HCT116 (cell line): Measurements from ENCODE around the gene TFCP2. TPM values are rescaled to one million over a fixed set of nuclear protein-coding genes. Genes with fewer than 3 reads are reported as not detected.

Experiments
- ATAC-seq: fragments of 200-7000 bp; cut with Tn5 transposase; 2 replicates; pipeline ENCODE4 v1.9.1; 2020; ENCODE audit warnings: mild to moderate bottlenecking, moderate library complexity
- BruUV-seq: library from RNA; stranded (reverse); fragments of 400-500 nt; replicated peaks from 2 replicates; lab custom pipeline; 2021; lab: Mats Ljungman, UMichigan
- CTCF ChIA-PET: fragments of 300-600 bp; sonication (Branson Sonifier 250); formaldehyde crosslinking; loops from one replicate; lab custom pipeline; 2021; ENCODE audit warnings: antibody characterized with exemption; lab: Charles Lee
- POLR2A ChIA-PET: fragments of 300-600, 350-600 bp; sonication (Branson Sonifier 250); formaldehyde crosslinking; loops from one replicate; lab custom pipeline; 2021; ENCODE audit warnings: antibody characterized with exemption; lab: Charles Lee
- RAD21 ChIA-PET, 2 experiments: fragments of 300-600 bp; sonication (Branson Sonifier 250); formaldehyde crosslinking; loops; one replicate each; lab custom pipeline; 2023; ENCODE audit warnings: low total read pairs in 2 of 2; ENCODE audit not compliant: uncharacterized antibody in 2 of 2, unreplicated experiment in 2 of 2, low non-redundant PET in 1 of 2; lab: Charles Lee
- DNase-seq: peaks from one replicate; pipeline ENCODE4 v3.0.0-alpha.2; 2010; ENCODE audit warnings: low read depth, low spot score
- H2AFZ ChIP-seq: fragments of 200-600 bp; shearing (Covaris generic), sonication (generic); 2 replicates; pipeline ENCODE4 v1.6.1; 2017; ENCODE audit warnings: low read depth, mixed run types, mixed read lengths, antibody characterized with exemption, low read length; ENCODE audit not compliant: poor library complexity, severe bottlenecking
- H3K27ac ChIP-seq: 2 replicates; pipeline ENCODE4 v1.5.1; 2012; ENCODE audit warnings: low read depth, low read length
- H3K27me3 ChIP-seq: fragments of 200-600 bp; sonication (generic); 2 replicates; pipeline ENCODE4 v1.6.1; 2016; ENCODE audit warnings: mixed run types, low read length, mixed read lengths; ENCODE audit not compliant: insufficient read depth
- H3K36me3 ChIP-seq, 2 experiments: fragments of 200-500 bp in 1 of 2; fragments of 200-600 bp in 1 of 2; sonication (Bioruptor generic) in 1 of 2; sonication (generic) in 1 of 2; 2 replicates each; pipeline versions ENCODE4 v1.5.1 to v1.6.1; 2014 to 2016; ENCODE audit warnings: low read length in 2 of 2, inconsistent platforms in 1 of 2, mixed read lengths in 1 of 2, mixed run types in 1 of 2; ENCODE audit not compliant: insufficient read depth in 2 of 2, control insufficient read depth in 1 of 2
- H3K4me1 ChIP-seq, 2 experiments: fragments of 200-600 bp in 1 of 2; sonication (generic) in 1 of 2; 2 replicates each; pipeline versions ENCODE4 v1.5.1 to v1.6.1; 2012 to 2017; ENCODE audit warnings: low read length in 2 of 2, inconsistent platforms in 1 of 2, mild to moderate bottlenecking in 1 of 2, mixed read lengths in 1 of 2, mixed run types in 1 of 2, moderate library complexity in 1 of 2; ENCODE audit not compliant: insufficient read depth in 2 of 2, control insufficient read depth in 1 of 2
- H3K4me2 ChIP-seq: fragments of 200-600 bp; sonication (generic); 2 replicates; pipeline ENCODE4 v1.6.1; 2017; ENCODE audit warnings: mixed run types, low read length, mixed read lengths
- H3K4me3 ChIP-seq, 2 experiments: fragments of 200-600 bp in 1 of 2; sonication (generic) in 1 of 2; replicated peaks in 1 of 2; 2 replicates each; pipeline ENCODE4 v1.5.1; 2011 to 2016; ENCODE audit warnings: low read length in 2 of 2, control low read depth in 1 of 2, low read depth in 1 of 2, mild to moderate bottlenecking in 1 of 2, mixed read lengths in 1 of 2, mixed run types in 1 of 2
- H3K79me2 ChIP-seq: fragments of 200-600 bp; sonication (generic); 2 replicates; pipeline ENCODE4 v1.6.1; 2017; ENCODE audit warnings: mild to moderate bottlenecking, mixed run types, low read length, moderate library complexity, mixed read lengths; ENCODE audit not compliant: insufficient read depth
- H3K9ac ChIP-seq: fragments of 200-600 bp; sonication (generic); 2 replicates; pipeline ENCODE4 v1.6.1; 2016; ENCODE audit warnings: low read length, mixed read lengths
- H3K9me2 ChIP-seq: fragments of 200-600 bp; sonication (generic), shearing (Covaris generic); 2 replicates; pipeline ENCODE4 v1.6.1; 2017; ENCODE audit warnings: mixed run types, mild to moderate bottlenecking, moderate library complexity; ENCODE audit not compliant: insufficient read depth
- H3K9me3 ChIP-seq, 2 experiments: fragments of 200-500 bp in 1 of 2; fragments of 200-600 bp in 1 of 2; sonication (Bioruptor generic) in 1 of 2; sonication (generic) in 1 of 2; 2 replicates each; pipeline ENCODE4 v1.6.1; 2014 to 2017; ENCODE audit warnings: low read length in 2 of 2, mixed read lengths in 2 of 2, inconsistent platforms in 1 of 2, low read depth in 1 of 2, mild to moderate bottlenecking in 1 of 2, mixed run types in 1 of 2, moderate library complexity in 1 of 2; ENCODE audit not compliant: control insufficient read depth in 1 of 2, insufficient read depth in 1 of 2
- H4K20me1 ChIP-seq: fragments of 200-600 bp; sonication (generic), shearing (Covaris generic); 2 replicates; pipeline ENCODE4 v1.6.1; 2017; ENCODE audit warnings: mixed run types, mild to moderate bottlenecking, moderate library complexity; ENCODE audit not compliant: insufficient read depth
- CBX3 ChIP-seq: IDR thresholded peaks from 2 replicates; pipeline ENCODE4 v1.6.1; 2012; ENCODE audit warnings: low read depth
- EGR1 ChIP-seq: IDR thresholded peaks from 2 replicates; pipeline ENCODE4 v1.6.1; 2012; ENCODE audit warnings: low read depth
- ELF1 ChIP-seq: IDR thresholded peaks from 2 replicates; pipeline ENCODE4 v1.6.1; 2012; ENCODE audit warnings: low read depth, borderline replicate concordance
- EZH2 ChIP-seq: fragments of 200-600 bp; sonication (generic); IDR thresholded peaks from 2 replicates; pipeline ENCODE4 v1.6.1; 2017; ENCODE audit warnings: antibody characterized with exemption, mixed run types
- EZH2phosphoT487 ChIP-seq: fragments of 200-600 bp; IDR thresholded peaks from 2 replicates; pipeline ENCODE4 v1.6.1; 2018; ENCODE audit warnings: antibody characterized with exemption, borderline replicate concordance
- FOSL1 ChIP-seq: IDR thresholded peaks from 2 replicates; pipeline ENCODE4 v1.6.1; 2012; ENCODE audit warnings: low read depth
- JUND ChIP-seq: IDR thresholded peaks from 2 replicates; pipeline ENCODE4 v1.6.1; 2012
- SIN3A ChIP-seq: IDR thresholded peaks from 2 replicates; pipeline ENCODE4 v1.6.1; 2012; ENCODE audit warnings: low read depth
- SP1 ChIP-seq: IDR thresholded peaks from 2 replicates; pipeline ENCODE4 v1.6.1; 2012; ENCODE audit warnings: low read depth
- SRF ChIP-seq: IDR thresholded peaks from 2 replicates; pipeline ENCODE4 v1.6.1; 2012; ENCODE audit warnings: low read depth
- TCF7L2 ChIP-seq: IDR thresholded peaks from 2 replicates; pipeline ENCODE4 v1.7.0; 2011; ENCODE audit warnings: borderline replicate concordance, inconsistent platforms; ENCODE audit not compliant: insufficient read depth, insufficient read length; ENCODE audit errors: extremely low read depth
- ZFX ChIP-seq: fragments of 450-650 bp; IDR thresholded peaks from 2 replicates; pipeline ENCODE4 v1.6.1; 2017
- intact Hi-C: fragments of 100-400 bp; cut with micrococcal nuclease; formaldehyde crosslinking; loops from 2 replicates; pipeline ENCODE4 v1.10.0; 2022
- total RNA-seq: library from RNA; stranded (reverse); gene quantifications from one replicate; pipeline ENCODE4 v1.2.1, GENCODE V29; 2021; ENCODE audit not compliant: unreplicated experiment
- TF ChIP-seq, protein P1 (sequence below), 3 experiments: fragments of 200-600 bp in 1 of 3; sonication (generic) in 1 of 3; IDR thresholded peaks in 2 of 3; conservative IDR thresholded peaks in 1 of 3; 2 replicates each; pipeline ENCODE4 v1.5.1; 2012 to 2017; ENCODE audit warnings: low read depth in 2 of 3, low read length in 2 of 3, antibody characterized with exemption in 1 of 3, borderline replicate concordance in 1 of 3, control low read depth in 1 of 3, mild to moderate bottlenecking in 1 of 3, mixed read lengths in 1 of 3, mixed run types in 1 of 3, moderate library complexity in 1 of 3; ENCODE audit not compliant: insufficient read depth in 1 of 3
- TF ChIP-seq, protein P2 (sequence below): IDR thresholded peaks from 2 replicates; pipeline ENCODE4 v1.6.1; 2011; ENCODE audit warnings: mild to moderate bottlenecking, low read length, moderate library complexity; ENCODE audit not compliant: insufficient replicate concordance; ENCODE audit errors: extremely low read depth
- TF ChIP-seq, protein P3 (sequence below): IDR thresholded peaks from 2 replicates; pipeline ENCODE4 v1.6.1; 2012

The TFCP2 gene
- total RNA-seq, 1 experiment from 2014 or later = 31.6 TPM

DNA sequence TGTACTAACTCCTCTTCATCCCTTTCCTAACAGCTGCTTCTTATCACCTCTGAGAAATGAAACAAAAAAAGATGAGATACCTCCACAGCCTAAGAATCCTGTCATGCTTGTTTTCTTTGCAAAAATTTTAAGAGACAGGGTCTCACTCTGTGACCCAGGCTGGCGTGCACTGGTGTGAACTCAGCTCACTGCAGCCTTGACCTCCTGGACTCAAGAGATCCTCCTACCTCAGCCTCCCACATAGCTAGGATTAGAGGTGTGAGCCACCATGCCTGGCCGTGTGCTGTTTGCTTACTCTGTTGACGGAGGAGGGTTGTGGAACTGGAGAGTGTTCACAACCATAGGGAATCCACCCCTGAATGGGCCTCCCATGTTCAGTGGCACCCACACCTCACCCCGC, 105.7 kb downstream of the TFCP2 start:
- H4K20me1 ChIP-seq = no peaks in the 10 kb centered on the region
- H3K4me3 ChIP-seq = no peak overlapping the region
- H3K9me3 ChIP-seq = no peaks in the 10 kb centered on the region
- H3K79me2 ChIP-seq = no peaks in the 10 kb centered on the region
- DNase-seq = no peak
- ChIA-PET POLR2A (interaction anchor here (0.5 kb wide), 1 partner anchor 637 kb away, joined by 3 read pairs; no protein-coding TSS in a partner anchor), RAD21 (no interaction called here), CTCF (no interaction called here)
- no peak overlapping the region for H2AFZ ChIP-seq
- ATAC-seq = no peak
- H3K27ac ChIP-seq = no peak overlapping the region
- H3K27me3 ChIP-seq = no peaks in the 10 kb centered on the region
- intact Hi-C loops = no loop called here
- no TSS peak for BruUV-seq
- no peak overlapping the region for H3K9ac ChIP-seq
- TF ChIP-seq CBX3 (no peak), SP1 (no peak), FOSL1 (no peak), ZFX (no peak), EZH2phosphoT487 (no peak), JUND (no peak), SRF (no peak)
- TF ChIP-seq, protein P1, sequence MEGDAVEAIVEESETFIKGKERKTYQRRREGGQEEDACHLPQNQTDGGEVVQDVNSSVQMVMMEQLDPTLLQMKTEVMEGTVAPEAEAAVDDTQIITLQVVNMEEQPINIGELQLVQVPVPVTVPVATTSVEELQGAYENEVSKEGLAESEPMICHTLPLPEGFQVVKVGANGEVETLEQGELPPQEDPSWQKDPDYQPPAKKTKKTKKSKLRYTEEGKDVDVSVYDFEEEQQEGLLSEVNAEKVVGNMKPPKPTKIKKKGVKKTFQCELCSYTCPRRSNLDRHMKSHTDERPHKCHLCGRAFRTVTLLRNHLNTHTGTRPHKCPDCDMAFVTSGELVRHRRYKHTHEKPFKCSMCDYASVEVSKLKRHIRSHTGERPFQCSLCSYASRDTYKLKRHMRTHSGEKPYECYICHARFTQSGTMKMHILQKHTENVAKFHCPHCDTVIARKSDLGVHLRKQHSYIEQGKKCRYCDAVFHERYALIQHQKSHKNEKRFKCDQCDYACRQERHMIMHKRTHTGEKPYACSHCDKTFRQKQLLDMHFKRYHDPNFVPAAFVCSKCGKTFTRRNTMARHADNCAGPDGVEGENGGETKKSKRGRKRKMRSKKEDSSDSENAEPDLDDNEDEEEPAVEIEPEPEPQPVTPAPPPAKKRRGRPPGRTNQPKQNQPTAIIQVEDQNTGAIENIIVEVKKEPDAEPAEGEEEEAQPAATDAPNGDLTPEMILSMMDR (IDR thresholded peaks at IDR 0.05 in 2 of 3, conservative IDR thresholded peaks at IDR 0.05 in 1 of 3; ENCODE audit: borderline replicate concordance in 1 of 3, insufficient read depth in 1 of 3, low read depth in 2 of 3, low read length in 2 of 3) = no peak
- no peaks in the 10 kb centered on the region for H3K9me2 ChIP-seq
- no peaks in the 10 kb centered on the region for H3K4me1 ChIP-seq
- peaks cover 7 to 21% of the 10 kb centered on the region in 2 experiments; a peak in 3 of 4 replicates for H3K36me3 ChIP-seq
- H3K4me2 ChIP-seq = no peak overlapping the region

DNA sequence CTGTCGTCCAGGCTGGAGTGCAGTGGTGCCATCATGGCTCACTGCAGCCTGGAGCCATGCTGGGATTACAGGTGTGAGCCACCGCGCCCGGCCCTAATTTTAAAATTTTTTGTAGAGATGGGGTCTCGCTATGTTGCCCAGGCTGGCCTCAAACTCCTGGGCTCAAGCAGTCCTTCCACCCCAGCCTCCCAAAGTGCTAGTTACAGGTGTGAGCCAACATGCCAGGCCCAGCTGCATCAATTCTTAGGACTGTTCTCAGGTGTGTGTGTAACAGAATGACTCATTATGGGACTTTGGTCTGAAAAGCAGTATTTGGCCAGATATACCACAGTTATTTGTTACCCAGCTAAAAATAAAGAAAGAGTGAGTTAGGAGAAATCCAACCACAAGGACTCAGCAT, 107.4 kb downstream of the TFCP2 start:
- ATAC-seq (no peak), DNase-seq (no peak)
- no peaks in the 10 kb centered on the region for H4K20me1 ChIP-seq
- H2AFZ ChIP-seq = no peak overlapping the region
- ChIA-PET POLR2A (no interaction called here), CTCF (no interaction called here), RAD21 (no interaction called here)
- BruUV-seq = no TSS peak
- no peak overlapping the region for H3K9ac ChIP-seq
- no peaks in the 10 kb centered on the region for H3K79me2 ChIP-seq
- intact Hi-C loops = no loop called here
- H3K4me2 ChIP-seq = no peak overlapping the region
- no peaks in the 10 kb centered on the region for H3K9me3 ChIP-seq
- no peak overlapping the region for H3K27ac ChIP-seq
- no peaks in the 10 kb centered on the region for H3K9me2 ChIP-seq
- peaks cover 7 to 35% of the 10 kb centered on the region in 2 experiments; a peak in 3 of 4 replicates for H3K36me3 ChIP-seq
- no peaks in the 10 kb centered on the region for H3K4me1 ChIP-seq
- H3K4me3 ChIP-seq = no peak overlapping the region
- no peaks in the 10 kb centered on the region for H3K27me3 ChIP-seq
- no peak for TF ChIP-seq JUND
- TF ChIP-seq, protein P2, sequence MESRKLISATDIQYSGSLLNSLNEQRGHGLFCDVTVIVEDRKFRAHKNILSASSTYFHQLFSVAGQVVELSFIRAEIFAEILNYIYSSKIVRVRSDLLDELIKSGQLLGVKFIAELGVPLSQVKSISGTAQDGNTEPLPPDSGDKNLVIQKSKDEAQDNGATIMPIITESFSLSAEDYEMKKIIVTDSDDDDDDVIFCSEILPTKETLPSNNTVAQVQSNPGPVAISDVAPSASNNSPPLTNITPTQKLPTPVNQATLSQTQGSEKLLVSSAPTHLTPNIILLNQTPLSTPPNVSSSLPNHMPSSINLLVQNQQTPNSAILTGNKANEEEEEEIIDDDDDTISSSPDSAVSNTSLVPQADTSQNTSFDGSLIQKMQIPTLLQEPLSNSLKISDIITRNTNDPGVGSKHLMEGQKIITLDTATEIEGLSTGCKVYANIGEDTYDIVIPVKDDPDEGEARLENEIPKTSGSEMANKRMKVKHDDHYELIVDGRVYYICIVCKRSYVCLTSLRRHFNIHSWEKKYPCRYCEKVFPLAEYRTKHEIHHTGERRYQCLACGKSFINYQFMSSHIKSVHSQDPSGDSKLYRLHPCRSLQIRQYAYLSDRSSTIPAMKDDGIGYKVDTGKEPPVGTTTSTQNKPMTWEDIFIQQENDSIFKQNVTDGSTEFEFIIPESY = no peak
- TF ChIP-seq, protein P3, sequence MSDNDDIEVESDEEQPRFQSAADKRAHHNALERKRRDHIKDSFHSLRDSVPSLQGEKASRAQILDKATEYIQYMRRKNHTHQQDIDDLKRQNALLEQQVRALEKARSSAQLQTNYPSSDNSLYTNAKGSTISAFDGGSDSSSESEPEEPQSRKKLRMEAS = no peak
- no peak for TF ChIP-seq EGR1
- TF ChIP-seq ELF1 = no peak
- no peak for TF ChIP-seq EZH2
- TF ChIP-seq SIN3A = no peak
- no peak for TF ChIP-seq ZFX
- no peak for TF ChIP-seq TCF7L2
- TF ChIP-seq SP1 = no peak
- TF ChIP-seq, protein P1 (IDR thresholded peaks at IDR 0.05 in 2 of 3, conservative IDR thresholded peaks at IDR 0.05 in 1 of 3; ENCODE audit: borderline replicate concordance in 1 of 3, insufficient read depth in 1 of 3, low read depth in 2 of 3, low read length in 2 of 3) = no peak
